K562 (cell line): ENCODE measurements around the gene MGST3. TPM values are rescaled to one million over a fixed set of nuclear protein-coding genes. Genes with fewer than 3 reads are reported as not detected.

ENCODE experiments used
- ATAC-seq: fragments of 200-7000 bp; cut with Tn5 transposase; 3 replicates; pipeline ENCODE4 v1.9.1; 2020; ENCODE audit warnings: moderate library complexity
- BruUV-seq: library from RNA; stranded (reverse); fragments of 400-500 nt; replicated peaks from 2 replicates; lab custom pipeline; 2021; lab: Mats Ljungman, UMichigan
- CTCF ChIA-PET: fragments of 300-600 bp; formaldehyde crosslinking; extraction: SDS; loops from one replicate; lab custom pipeline; 2021; ENCODE audit warnings: low intra/inter-chr PET ratio; lab: Yijun Ruan, JAX
- POLR2A ChIA-PET: fragments of 300-600, 350-650 bp; sonication (Branson Sonifier 250); formaldehyde crosslinking; extraction: SDS; loops from one replicate; lab custom pipeline; 2021; ENCODE audit warnings: antibody characterized with exemption, inconsistent platforms; lab: Yijun Ruan, JAX
- DNase-seq, 4 experiments: peaks; one replicate each; pipeline versions ENCODE4 v3.0.0 to v3.0.0-alpha.2; 2011 to 2018; ENCODE audit warnings: low spot score in 3 of 4, mixed read lengths in 3 of 4; ENCODE audit errors: extremely low read depth in 1 of 4
- FAIRE-seq: peaks from 2 replicates; lab custom pipeline; 2011; peaks lifted over from hg19 to GRCh38; lab: Jason Lieb, UNC
- H2AFZ ChIP-seq: 2 replicates; pipeline ENCODE4 v1.6.0; 2011; ENCODE audit warnings: low read depth, low read length, control low read depth, inconsistent platforms
- H3K27ac ChIP-seq: fragments of 200-600 bp; 3 replicates; pipeline ENCODE4 v1.8.0; 2011; ENCODE audit warnings: low read depth, mild to moderate bottlenecking, control low read depth, inconsistent platforms, low read length, moderate library complexity, mixed read lengths; ENCODE audit errors: extremely low read depth
- H3K27me3 ChIP-seq, 2 experiments: fragments of 300-600 bp in 1 of 2; 2 replicates in 1 of 2; 3 replicates in 1 of 2; pipeline versions ENCODE4 v1.6.0 to v1.8.0; 2011; ENCODE audit warnings: inconsistent platforms in 2 of 2, low read length in 2 of 2, mild to moderate bottlenecking in 1 of 2, mixed read lengths in 1 of 2, moderate library complexity in 1 of 2; ENCODE audit not compliant: control insufficient read depth in 2 of 2, insufficient read depth in 2 of 2
- H3K36me3 ChIP-seq: fragments of 300-600 bp; 3 replicates; pipeline ENCODE4 v1.8.0; 2011; ENCODE audit warnings: mild to moderate bottlenecking, low read length, inconsistent platforms; ENCODE audit not compliant: control insufficient read depth, insufficient read depth
- H3K4me1 ChIP-seq, 2 experiments: fragments of 200-600 bp in 1 of 2; replicated peaks in 1 of 2; 2 replicates in 1 of 2; 3 replicates in 1 of 2; pipeline versions ENCODE4 v1.5.1 to v1.8.0; 2011; ENCODE audit warnings: inconsistent platforms in 2 of 2, low read length in 2 of 2, mild to moderate bottlenecking in 1 of 2, mixed read lengths in 1 of 2, moderate library complexity in 1 of 2; ENCODE audit not compliant: control insufficient read depth in 2 of 2, insufficient read depth in 2 of 2
- H3K4me2 ChIP-seq: 2 replicates; pipeline ENCODE4 v1.6.1; 2011; ENCODE audit warnings: low read length, control low read depth, inconsistent platforms, mixed read lengths; ENCODE audit not compliant: insufficient read depth
- H3K4me3 ChIP-seq: fragments of 200-600 bp; sonication (generic), shearing (Covaris generic); 2 replicates; pipeline ENCODE4 v1.5.1; 2016; ENCODE audit warnings: control low read depth, inconsistent platforms
- H3K79me2 ChIP-seq: fragments of 200-600 bp; 3 replicates; pipeline ENCODE4 v1.8.0; 2011; ENCODE audit warnings: low read length, inconsistent platforms; ENCODE audit not compliant: control insufficient read depth, insufficient read depth
- H3K9ac ChIP-seq, 2 experiments: 2 replicates each; pipeline versions ENCODE4 v1.6.0 to v1.6.1; 2011; ENCODE audit warnings: low read depth in 2 of 2, low read length in 2 of 2, control low read depth in 1 of 2, inconsistent platforms in 1 of 2, mild to moderate bottlenecking in 1 of 2, mixed read lengths in 1 of 2; ENCODE audit not compliant: insufficient read depth in 1 of 2
- H3K9me1 ChIP-seq: one replicate; pipeline ENCODE4 v1.6.0; 2011; ENCODE audit warnings: inconsistent platforms, mild to moderate bottlenecking, low read length, moderate library complexity; ENCODE audit not compliant: control insufficient read depth, insufficient read depth
- H3K9me3 ChIP-seq: replicated peaks from 2 replicates; pipeline ENCODE4 v1.5.1; 2011; ENCODE audit warnings: low read depth, low read length, inconsistent platforms; ENCODE audit not compliant: control insufficient read depth, insufficient read depth
- H4K20me1 ChIP-seq: replicated peaks from 2 replicates; pipeline ENCODE4 v1.6.1; 2011; ENCODE audit warnings: low read length, inconsistent platforms, mixed read lengths; ENCODE audit not compliant: control insufficient read depth, insufficient read depth
- MTF1 ChIP-seq: fragments of 250-450 bp; sonication (Bioruptor Pico); IDR thresholded peaks from 2 replicates; pipeline ENCODE4 v1.9.0; 2021; ENCODE audit warnings: moderate library complexity, mild to moderate bottlenecking, inconsistent platforms, borderline replicate concordance
- PRDM10 ChIP-seq: fragments of 450-650 bp; IDR thresholded peaks from 2 replicates; pipeline ENCODE4 v1.6.1; 2018; ENCODE audit not compliant: partially characterized antibody
- RHOXF2B ChIP-seq: fragments of 250-450 bp; sonication (Bioruptor Pico); conservative IDR thresholded peaks from 2 replicates; pipeline ENCODE4 v1.5.1; 2021
- TCF3 ChIP-seq: sonication (generic); formaldehyde crosslinking; IDR thresholded peaks from 2 replicates; pipeline ENCODE4 v1.4.0; 2020; ENCODE audit warnings: mild to moderate bottlenecking, missing genetic modification reagents
- THAP12 ChIP-seq: fragments of 250-450 bp; sonication (Bioruptor Pico); IDR thresholded peaks from 2 replicates; pipeline ENCODE4 v1.9.0; 2021; ENCODE audit warnings: mild to moderate bottlenecking, inconsistent platforms
- WGBS: fragments of 100-300 bp; shearing (Covaris generic); methylation state at CpG from one replicate; pipeline ENCODE4 v1.1.6; 2016; ENCODE audit warnings: low coverage, mixed read lengths; ENCODE audit not compliant: insufficient coverage; ENCODE audit errors: missing lambda C conversion rate; 5-methylcytosine and 5-hydroxymethylcytosine counted together
- in situ Hi-C: fragments of 300-500 bp; cut with MboI; formaldehyde crosslinking; loops from 4 replicates; pipeline ENCODE4 v1.15.0; 2018; ENCODE audit warnings: inconsistent platforms, mixed read lengths
- intact Hi-C: fragments of 100-400 bp; cut with micrococcal nuclease; formaldehyde crosslinking; loops from 2 replicates; pipeline ENCODE4 v1.14.2; 2022
- polyA plus RNA-seq, 8 experiments: library from polyadenylated mRNA; depleted of rRNA in 4 of 8; stranded (reverse) in 5 of 8; unstranded in 3 of 8; fragments of >200 nt; fragmentation: Nextera tagmentation in 2 of 8; fragmentation: Illumina TruSeq in 1 of 8; extraction: Ambion mirVana in 2 of 8; extraction: Trizol in 1 of 8; gene quantifications; 2 replicates each; pipeline versions ENCODE4 v1.2.1 to v1.2.3, GENCODE V29; 2011 to 2014; ENCODE audit warnings: inconsistent platforms in 1 of 8, missing spikeins in 1 of 8
- total RNA-seq, 7 experiments: library from RNA; depleted of rRNA in 6 of 7; stranded (reverse); fragments of >200 nt in 6 of 7; fragmentation: Illumina TruSeq in 2 of 7; extraction: Trizol in 2 of 7; gene quantifications; 2 replicates each; pipeline versions ENCODE4 v1.2.1 to v1.2.3, GENCODE V29; 2011 to 2021; ENCODE audit warnings: low replicate concordance in 1 of 7

Gene MGST3
- total and polyA plus RNA-seq, 9 of the 15 experiments (the other 6 are each of a cell fraction or from before 2014, with no cell fraction given) = 70.7 to 287 (median 105) TPM

GRCh38 chr1:165600793-165601192 is 30.2 kb upstream of the MGST3 start:
- peaks cover 3 to 9% of the 10 kb centered on the region in 2 experiments; a peak in 4 of 5 replicates for H3K4me1 ChIP-seq
- H4K20me1 ChIP-seq = no peaks in the 10 kb centered on the region
- intact Hi-C loops (loop anchor here (1.0 to 5.0 kb wide), 5 partner anchors 30 to 314 kb away; partner anchors contain the start of genes ALDH9A1, MGST3 and TMCO1), in situ Hi-C loops (loop anchor here (5.0 kb wide), 1 partner anchor 317 kb away; no protein-coding TSS in a partner anchor)
- H3K79me2 ChIP-seq = no peaks in the 10 kb centered on the region
- TF ChIP-seq TCF3 (CRISPR knock-in tag) = no peak
- TF ChIP-seq MTF1 (CRISPR knock-in tag) = no peak
- no peak for TF ChIP-seq PRDM10
- TF ChIP-seq RHOXF2B (CRISPR knock-in tag) = no peak
- no peak for TF ChIP-seq THAP12 (CRISPR knock-in tag)
- H3K4me2 ChIP-seq = no peak overlapping the region
- WGBS = 13% methylated on average over 4 of the region's 4 CpGs
- H3K27ac ChIP-seq = no peak overlapping the region
- H3K9ac ChIP-seq = no peak overlapping the region
- FAIRE-seq (no peak), DNase-seq (no peak), ATAC-seq (no peak)
- no peaks in the 10 kb centered on the region for H3K36me3 ChIP-seq
- H3K4me3 ChIP-seq = no peak overlapping the region
- BruUV-seq = no TSS peak
- POLR2A ChIA-PET = no interaction called here
- peak overlapping the region; percentile 3; the same call in 1 of the 2 replicates for H2AFZ ChIP-seq
- no peaks in the 10 kb centered on the region for H3K9me3 ChIP-seq
- no peaks in the 10 kb centered on the region; a peak in 1 of 5 replicates for H3K27me3 ChIP-seq
- H3K9me1 ChIP-seq = no peaks in the 10 kb centered on the region
- CTCF ChIA-PET = interaction anchor here (0.8 to 3.6 kb wide), 4 partner anchors 15 to 313 kb away, joined by 3 to 34 read pairs (median 4); no protein-coding TSS in a partner anchor
